Activated naive CD8-positive, alpha-beta T cell treated with anti-CD3 and anti-CD28 coated beads, Interleukin-2, amount 50 U/mL, for 24 hours (primary cell): ENCODE data around the gene FOXP1.

Experiments
- ATAC-seq: fragments of 150-1000 bp; cut with Tn5 transposase; one replicate; pipeline ENCODE4 v1.10.0; 2021
- DNase-seq: peaks from one replicate; pipeline ENCODE4 v3.0.0; 2021
- H3K27ac Mint-ChIP-seq: one replicate; pipeline ENCODE4 v1.8.0; 2021; ENCODE audit warnings: mild to moderate bottlenecking, mixed read lengths
- H3K27me3 Mint-ChIP-seq: one replicate; pipeline ENCODE4 v1.8.0; 2021; ENCODE audit warnings: mixed read lengths
- H3K36me3 Mint-ChIP-seq: one replicate; pipeline ENCODE4 v1.8.0; 2021; ENCODE audit warnings: low read depth, mixed read lengths
- H3K4me1 Mint-ChIP-seq: one replicate; pipeline ENCODE4 v1.8.0; 2021; ENCODE audit warnings: mixed read lengths
- H3K4me3 Mint-ChIP-seq: one replicate; pipeline ENCODE4 v1.8.0; 2021; ENCODE audit warnings: mild to moderate bottlenecking, moderate library complexity, mixed read lengths
- H3K9me3 Mint-ChIP-seq: one replicate; pipeline ENCODE4 v1.8.0; 2021; ENCODE audit warnings: mixed read lengths

FOXP1 gene

GRCh38 chr3:71378509-71378908 lies 205.0 kb downstream of the FOXP1 start:
- ATAC-seq (no peak), DNase-seq (no peak)
- Mint-ChIP-seq H3K4me3 (no peak overlapping the region), H3K4me1 (peaks cover 94% of the 10 kb centered on the region), H3K36me3 (peaks cover 14% of the 10 kb centered on the region), H3K9me3 (no peaks in the 10 kb centered on the region), H3K27ac (peak overlapping the region; percentile 94), H3K27me3 (no peaks in the 10 kb centered on the region)

- Mint-ChIP-seq H3K27me3 (no peaks in the 10 kb centered on the region), H3K27ac (peak overlapping the region; percentile 89)
- no peak for DNase-seq
Observed at GRCh38 chr3:71376911-71377310, 206.6 kb downstream of the FOXP1 start.

GRCh38 chr3:71376503-71376902 lies 207.0 kb downstream of the FOXP1 start:
- ATAC-seq (no peak), DNase-seq (no peak)
- Mint-ChIP-seq H3K36me3 (peaks cover 9% of the 10 kb centered on the region), H3K27me3 (no peaks in the 10 kb centered on the region), H3K4me3 (peak overlapping the region; percentile 36), H3K9me3 (no peaks in the 10 kb centered on the region), H3K4me1 (peaks cover 93% of the 10 kb centered on the region), H3K27ac (peak overlapping the region; percentile 89)

More at GRCh38 chr3:71376911-71377310, 206.6 kb downstream of the FOXP1 start:
- peak; percentile 67 for ATAC-seq
- Mint-ChIP-seq H3K36me3 (peaks cover 10% of the 10 kb centered on the region), H3K4me3 (peak overlapping the region; percentile 2), H3K4me1 (peaks cover 93% of the 10 kb centered on the region), H3K9me3 (no peaks in the 10 kb centered on the region)

GRCh38 chr3:71374582-71374981 lies 208.9 kb downstream of the FOXP1 start:
- peaks cover 91% of the 10 kb centered on the region for H3K4me1 Mint-ChIP-seq
- peaks cover 8% of the 10 kb centered on the region for H3K36me3 Mint-ChIP-seq
- no peak overlapping the region for H3K4me3 Mint-ChIP-seq
- no peaks in the 10 kb centered on the region for H3K9me3 Mint-ChIP-seq
- no peak for ATAC-seq
- no peak for DNase-seq
- peak overlapping the region; percentile 15 for H3K27ac Mint-ChIP-seq
- no peaks in the 10 kb centered on the region for H3K27me3 Mint-ChIP-seq

GRCh38 chr3:71372911-71373637 lies 210.5 kb downstream of the FOXP1 start:
- ATAC-seq (peak; percentile 71), DNase-seq (no peak)
- Mint-ChIP-seq H3K27me3 (no peaks in the 10 kb centered on the region), H3K9me3 (no peaks in the 10 kb centered on the region), H3K27ac (peak overlapping the region; percentile 15), H3K4me1 (peaks cover 85% of the 10 kb centered on the region), H3K36me3 (peaks cover 4% of the 10 kb centered on the region), H3K4me3 (peak overlapping the region; percentile 15)

- Mint-ChIP-seq H3K4me3 (peak overlapping the region; percentile 15), H3K27ac (peak overlapping the region; percentile 15), H3K4me1 (peaks cover 82% of the 10 kb centered on the region), H3K9me3 (no peaks in the 10 kb centered on the region), H3K36me3 (peaks cover 4% of the 10 kb centered on the region), H3K27me3 (no peaks in the 10 kb centered on the region)
- peak; percentile 18 for ATAC-seq
- DNase-seq, result no peak
Observed at GRCh38 chr3:71372241-71372768, 211.2 kb downstream of the FOXP1 start.

- Mint-ChIP-seq H3K4me1 (peaks cover 84% of the 10 kb centered on the region), H3K9me3 (no peaks in the 10 kb centered on the region), H3K27ac (no peak overlapping the region), H3K4me3 (no peak overlapping the region), H3K27me3 (no peaks in the 10 kb centered on the region), H3K36me3 (peaks cover 5% of the 10 kb centered on the region)
- DNase-seq (no peak), ATAC-seq (no peak)
Observed at GRCh38 chr3:71371282-71371681, 212.2 kb downstream of the FOXP1 start.

GRCh38 chr3:71370467-71370866 lies 213.1 kb downstream of the FOXP1 start:
- H3K4me1 Mint-ChIP-seq, result peaks cover 84% of the 10 kb centered on the region
- no peak overlapping the region for H3K27ac Mint-ChIP-seq
- DNase-seq (no peak), ATAC-seq (no peak)
- H3K4me3 Mint-ChIP-seq, result no peak overlapping the region
- H3K36me3 Mint-ChIP-seq, result peaks cover 5% of the 10 kb centered on the region
- no peaks in the 10 kb centered on the region for H3K27me3 Mint-ChIP-seq
- no peaks in the 10 kb centered on the region for H3K9me3 Mint-ChIP-seq

- H3K4me1 Mint-ChIP-seq, result peaks cover 84% of the 10 kb centered on the region
Observed at GRCh38 chr3:71369701-71370391, 213.7 kb downstream of the FOXP1 start.

GRCh38 chr3:71366988-71367604 lies 216.4 kb downstream of the FOXP1 start:
- no peak overlapping the region for H3K4me3 Mint-ChIP-seq
- peaks cover 83% of the 10 kb centered on the region for H3K4me1 Mint-ChIP-seq
- no peaks in the 10 kb centered on the region for H3K9me3 Mint-ChIP-seq
- peak overlapping the region; percentile 40 for H3K27ac Mint-ChIP-seq
- peaks cover 3% of the 10 kb centered on the region for H3K36me3 Mint-ChIP-seq
- ATAC-seq, result no peak
- no peaks in the 10 kb centered on the region for H3K27me3 Mint-ChIP-seq
- no peak for DNase-seq

More at GRCh38 chr3:71369701-71370391, 213.7 kb downstream of the FOXP1 start:
- Mint-ChIP-seq H3K36me3 (peaks cover 5% of the 10 kb centered on the region), H3K9me3 (no peaks in the 10 kb centered on the region), H3K27me3 (no peaks in the 10 kb centered on the region), H3K4me3 (no peak overlapping the region), H3K27ac (no peak overlapping the region)
- no peak for DNase-seq
- no peak for ATAC-seq

- peak overlapping the region; percentile 88 for H3K27ac Mint-ChIP-seq
- H3K4me1 Mint-ChIP-seq, result peaks cover 92% of the 10 kb centered on the region
- ATAC-seq (no peak), DNase-seq (no peak)
- H3K36me3 Mint-ChIP-seq, result no peaks in the 10 kb centered on the region
- H3K4me3 Mint-ChIP-seq, result peak overlapping the region; percentile 65
- H3K27me3 Mint-ChIP-seq, result no peaks in the 10 kb centered on the region
- H3K9me3 Mint-ChIP-seq, result no peaks in the 10 kb centered on the region
Observed at GRCh38 chr3:71361334-71361890, 222.1 kb downstream of the FOXP1 start.

- no peak for DNase-seq
- no peaks in the 10 kb centered on the region for H3K9me3 Mint-ChIP-seq
- peak overlapping the region; percentile 65 for H3K4me3 Mint-ChIP-seq
- peaks cover 1% of the 10 kb centered on the region for H3K36me3 Mint-ChIP-seq
- no peaks in the 10 kb centered on the region for H3K27me3 Mint-ChIP-seq
- peak overlapping the region; percentile 88 for H3K27ac Mint-ChIP-seq
- peak; percentile 76 for ATAC-seq
- peaks cover 92% of the 10 kb centered on the region for H3K4me1 Mint-ChIP-seq
Observed at GRCh38 chr3:71360764-71361163, 222.8 kb downstream of the FOXP1 start.

GRCh38 chr3:71360180-71360579 lies 223.3 kb downstream of the FOXP1 start:
- ATAC-seq, result peak; percentile 67
- Mint-ChIP-seq H3K36me3 (peaks cover 3% of the 10 kb centered on the region), H3K4me1 (peaks cover 92% of the 10 kb centered on the region), H3K27me3 (no peaks in the 10 kb centered on the region), H3K9me3 (no peaks in the 10 kb centered on the region), H3K4me3 (peak overlapping the region; percentile 65), H3K27ac (peak overlapping the region; percentile 88)
- DNase-seq, result no peak

GRCh38 chr3:71358243-71358642 lies 225.3 kb downstream of the FOXP1 start:
- Mint-ChIP-seq H3K4me3 (no peak overlapping the region), H3K27me3 (no peaks in the 10 kb centered on the region), H3K9me3 (no peaks in the 10 kb centered on the region), H3K4me1 (peaks cover 88% of the 10 kb centered on the region), H3K27ac (peak overlapping the region; percentile 88), H3K36me3 (peaks cover 9% of the 10 kb centered on the region)
- ATAC-seq (peak; percentile 51), DNase-seq (no peak)
